Measurements from ENCODE around the gene DOCK4. TPM values are rescaled to one million over a fixed set of nuclear protein-coding genes. Genes with fewer than 3 reads are reported as not detected.

Gene DOCK4
- total RNA-seq, 1 donor from 2014 or later = 60.3 TPM

DNA sequence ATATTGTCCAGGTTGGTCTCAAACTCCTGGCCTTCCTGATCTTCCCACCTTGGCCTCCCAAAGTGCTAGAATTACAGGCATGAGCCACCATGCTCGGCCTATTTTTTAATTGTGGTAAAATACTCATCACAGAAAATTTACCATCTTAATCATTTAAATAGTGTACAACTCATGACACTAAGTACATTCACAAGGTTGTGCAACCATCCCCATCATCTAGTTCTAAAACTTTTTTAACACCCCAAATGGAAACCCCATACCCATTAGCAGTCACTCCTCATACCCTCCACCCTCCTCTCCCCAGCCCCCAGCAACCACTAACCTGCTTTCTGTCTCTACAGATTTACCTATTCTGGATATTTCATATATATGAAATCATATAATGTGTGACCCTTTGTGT lies 90.3 kb downstream of the DOCK4 start:
- no peak for DNase-seq
- Mint-ChIP-seq H3K9me3 (ENCODE audit: unreplicated experiment) (no peaks in the 10 kb centered on the region), H3K27ac (ENCODE audit: unreplicated experiment) (no peak overlapping the region), H3K27me3 (ENCODE audit: unreplicated experiment) (peaks cover 4% of the 10 kb centered on the region), H3K4me1 (ENCODE audit: low read depth, unreplicated experiment) (no peaks in the 10 kb centered on the region), H3K4me3 (ENCODE audit: unreplicated experiment) (no peak overlapping the region), H3K36me3 (ENCODE audit: unreplicated experiment) (no peaks in the 10 kb centered on the region)
- TF ChIP-seq, protein P1, sequence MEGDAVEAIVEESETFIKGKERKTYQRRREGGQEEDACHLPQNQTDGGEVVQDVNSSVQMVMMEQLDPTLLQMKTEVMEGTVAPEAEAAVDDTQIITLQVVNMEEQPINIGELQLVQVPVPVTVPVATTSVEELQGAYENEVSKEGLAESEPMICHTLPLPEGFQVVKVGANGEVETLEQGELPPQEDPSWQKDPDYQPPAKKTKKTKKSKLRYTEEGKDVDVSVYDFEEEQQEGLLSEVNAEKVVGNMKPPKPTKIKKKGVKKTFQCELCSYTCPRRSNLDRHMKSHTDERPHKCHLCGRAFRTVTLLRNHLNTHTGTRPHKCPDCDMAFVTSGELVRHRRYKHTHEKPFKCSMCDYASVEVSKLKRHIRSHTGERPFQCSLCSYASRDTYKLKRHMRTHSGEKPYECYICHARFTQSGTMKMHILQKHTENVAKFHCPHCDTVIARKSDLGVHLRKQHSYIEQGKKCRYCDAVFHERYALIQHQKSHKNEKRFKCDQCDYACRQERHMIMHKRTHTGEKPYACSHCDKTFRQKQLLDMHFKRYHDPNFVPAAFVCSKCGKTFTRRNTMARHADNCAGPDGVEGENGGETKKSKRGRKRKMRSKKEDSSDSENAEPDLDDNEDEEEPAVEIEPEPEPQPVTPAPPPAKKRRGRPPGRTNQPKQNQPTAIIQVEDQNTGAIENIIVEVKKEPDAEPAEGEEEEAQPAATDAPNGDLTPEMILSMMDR (IDR thresholded peaks at IDR 0.05; ENCODE audit: partially characterized antibody, unreplicated experiment) = no peak

- no peak for DNase-seq
- no peaks in the 10 kb centered on the region for H3K36me3 Mint-ChIP-seq (ENCODE audit: unreplicated experiment)
- H3K4me3 Mint-ChIP-seq (ENCODE audit: unreplicated experiment) = no peak overlapping the region
- peaks cover 5% of the 10 kb centered on the region for H3K27me3 Mint-ChIP-seq (ENCODE audit: unreplicated experiment)
- H3K4me1 Mint-ChIP-seq (ENCODE audit: low read depth, unreplicated experiment) = peaks cover 2% of the 10 kb centered on the region
- TF ChIP-seq, protein P1 (IDR thresholded peaks at IDR 0.05; ENCODE audit: partially characterized antibody, unreplicated experiment) = no peak
- H3K27ac Mint-ChIP-seq (ENCODE audit: unreplicated experiment) = no peak overlapping the region
- H3K9me3 Mint-ChIP-seq (ENCODE audit: unreplicated experiment) = no peaks in the 10 kb centered on the region
These were observed 92.2 kb downstream of the DOCK4 start for GRCh38 chr7:112113913-112114575.

- no peak for DNase-seq
- TF ChIP-seq, protein P1 (IDR thresholded peaks at IDR 0.05; ENCODE audit: partially characterized antibody, unreplicated experiment) = no peak
- H3K27me3 Mint-ChIP-seq (ENCODE audit: unreplicated experiment) = peaks cover 6% of the 10 kb centered on the region
- peaks cover 2% of the 10 kb centered on the region for H3K4me1 Mint-ChIP-seq (ENCODE audit: low read depth, unreplicated experiment)
- no peaks in the 10 kb centered on the region for H3K9me3 Mint-ChIP-seq (ENCODE audit: unreplicated experiment)
- H3K27ac Mint-ChIP-seq (ENCODE audit: unreplicated experiment) = no peak overlapping the region
- H3K4me3 Mint-ChIP-seq (ENCODE audit: unreplicated experiment) = no peak overlapping the region
- H3K36me3 Mint-ChIP-seq (ENCODE audit: unreplicated experiment) = no peaks in the 10 kb centered on the region
These were observed 93.4 kb downstream of the DOCK4 start for GRCh38 chr7:112112822-112113255.

GRCh38 chr7:112110651-112111050 lies 95.5 kb downstream of the DOCK4 start:
- Mint-ChIP-seq H3K4me3 (ENCODE audit: unreplicated experiment) (no peak overlapping the region), H3K27ac (ENCODE audit: unreplicated experiment) (no peak overlapping the region), H3K9me3 (ENCODE audit: unreplicated experiment) (no peaks in the 10 kb centered on the region), H3K4me1 (ENCODE audit: low read depth, unreplicated experiment) (peaks cover 14% of the 10 kb centered on the region), H3K27me3 (ENCODE audit: unreplicated experiment) (peaks cover 4% of the 10 kb centered on the region), H3K36me3 (ENCODE audit: unreplicated experiment) (no peaks in the 10 kb centered on the region)
- TF ChIP-seq, protein P1 (IDR thresholded peaks at IDR 0.05; ENCODE audit: partially characterized antibody, unreplicated experiment) = no peak
- no peak for DNase-seq

DNA sequence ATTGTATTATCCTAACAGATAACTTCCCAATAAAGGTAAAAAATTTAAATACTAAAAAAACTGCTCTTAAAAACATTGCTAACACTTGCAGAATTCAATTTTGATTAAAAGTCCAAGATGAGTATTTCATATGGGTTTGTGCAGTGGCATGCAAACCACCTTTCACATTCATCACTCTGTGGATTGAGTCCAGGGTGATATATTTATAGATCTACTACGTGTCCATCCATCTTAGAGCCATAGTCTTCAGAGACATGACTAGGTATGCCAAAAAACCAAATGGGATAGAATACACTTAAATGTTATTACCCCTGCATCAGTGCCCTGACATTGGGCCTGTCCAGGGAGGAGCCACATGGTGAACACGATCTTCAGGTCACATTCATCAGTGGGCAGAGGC lies 96.0 kb downstream of the DOCK4 start:
- H3K4me3 Mint-ChIP-seq (ENCODE audit: unreplicated experiment) = no peak overlapping the region
- H3K9me3 Mint-ChIP-seq (ENCODE audit: unreplicated experiment) = no peaks in the 10 kb centered on the region
- TF ChIP-seq, protein P1 (IDR thresholded peaks at IDR 0.05; ENCODE audit: partially characterized antibody, unreplicated experiment) = no peak
- no peaks in the 10 kb centered on the region for H3K36me3 Mint-ChIP-seq (ENCODE audit: unreplicated experiment)
- H3K27ac Mint-ChIP-seq (ENCODE audit: unreplicated experiment) = no peak overlapping the region
- peaks cover 4% of the 10 kb centered on the region for H3K27me3 Mint-ChIP-seq (ENCODE audit: unreplicated experiment)
- peaks cover 14% of the 10 kb centered on the region for H3K4me1 Mint-ChIP-seq (ENCODE audit: low read depth, unreplicated experiment)
- DNase-seq = no peak
